ENCODE measurements around the gene GPC6. TPM values are rescaled to one million over a fixed set of nuclear protein-coding genes. Genes with fewer than 3 reads are reported as not detected.

Gene GPC6
- polyA plus RNA-seq, 1 of the 3 experiments (the other 2 are of a cell fraction), result 6.7 TPM

DNA sequence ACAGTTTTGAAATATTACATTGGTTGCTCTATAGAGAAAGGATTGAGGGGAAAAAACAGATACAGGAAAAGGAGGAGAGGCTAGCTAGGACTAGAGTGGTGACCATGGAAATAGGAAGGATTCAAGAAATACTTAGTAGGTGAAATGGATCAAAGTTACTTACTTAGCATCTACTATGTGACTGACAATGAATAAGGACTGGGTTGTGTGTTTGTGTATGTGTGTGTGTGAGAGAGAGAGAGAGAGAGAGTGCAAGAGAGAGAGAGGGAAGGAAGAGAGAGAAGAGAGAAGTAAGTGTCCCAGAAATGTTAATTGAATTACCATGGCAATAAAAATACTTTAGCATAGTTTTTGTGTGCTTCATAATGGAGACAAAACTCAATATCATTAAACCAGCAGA, 7.9 kb downstream of the GPC6 start:
- no peak overlapping the region for H3K4me3 ChIP-seq (ENCODE audit: low read depth in 2 of 2, low read length in 1 of 2)
- H3K27me3 ChIP-seq (ENCODE audit: insufficient read depth), result no peaks in the 10 kb centered on the region
- peaks cover 11% of the 10 kb centered on the region; the same call in 1 of the 2 replicates for H3K9me3 ChIP-seq
- CTCF ChIA-PET, result interaction anchor here (1.9 to 3.0 kb wide), 2 partner anchors 14 to 1047 kb away, joined by 4 to 10 read pairs; no protein-coding TSS in a partner anchor
- POLR2A ChIA-PET, result no interaction called here
- H3K36me3 ChIP-seq (replicated peaks in 1 of 2; ENCODE audit: control insufficient read depth in 1 of 2, insufficient read depth in 2 of 2, low read length in 1 of 2), result no peaks in the 10 kb centered on the region
- H3K4me2 ChIP-seq, result no peak overlapping the region
- H3K79me2 ChIP-seq (ENCODE audit: insufficient read depth), result peaks cover 17% of the 10 kb centered on the region
- no peak overlapping the region for H3K27ac ChIP-seq (ENCODE audit: low read depth in 2 of 2, low read length in 1 of 2)
- no peak for DNase-seq
- H3K9ac ChIP-seq, result no peak overlapping the region
- H3K4me1 ChIP-seq (ENCODE audit: control insufficient read depth in 1 of 2, insufficient read depth in 2 of 2, low read depth in 1 of 2, low read length in 1 of 2), result peaks cover 7 to 27% of the 10 kb centered on the region in 2 experiments; a peak in 3 of 4 replicates
- H3K9me2 ChIP-seq, result no peaks in the 10 kb centered on the region
- H3F3A ChIP-seq (replicated peaks; ENCODE audit: insufficient read depth), result no peaks in the 10 kb centered on the region
- no peaks in the 10 kb centered on the region for H4K20me1 ChIP-seq (ENCODE audit: insufficient read depth)
- TF ChIP-seq RCOR1 (IDR thresholded peaks at IDR 0.05; ENCODE audit: low read length) (no peak), POLR2AphosphoS5 (IDR thresholded peaks at IDR 0.05; ENCODE audit: low read depth, low read length) (no peak), IRF3 (IDR thresholded peaks at IDR 0.05; ENCODE audit: low read depth, low read length) (no peak), RXRA (IDR thresholded peaks at IDR 0.05; ENCODE audit: borderline replicate concordance, low read depth) (no peak)
- no peak overlapping the region for H2AFZ ChIP-seq (ENCODE audit: low read depth)

DNA sequence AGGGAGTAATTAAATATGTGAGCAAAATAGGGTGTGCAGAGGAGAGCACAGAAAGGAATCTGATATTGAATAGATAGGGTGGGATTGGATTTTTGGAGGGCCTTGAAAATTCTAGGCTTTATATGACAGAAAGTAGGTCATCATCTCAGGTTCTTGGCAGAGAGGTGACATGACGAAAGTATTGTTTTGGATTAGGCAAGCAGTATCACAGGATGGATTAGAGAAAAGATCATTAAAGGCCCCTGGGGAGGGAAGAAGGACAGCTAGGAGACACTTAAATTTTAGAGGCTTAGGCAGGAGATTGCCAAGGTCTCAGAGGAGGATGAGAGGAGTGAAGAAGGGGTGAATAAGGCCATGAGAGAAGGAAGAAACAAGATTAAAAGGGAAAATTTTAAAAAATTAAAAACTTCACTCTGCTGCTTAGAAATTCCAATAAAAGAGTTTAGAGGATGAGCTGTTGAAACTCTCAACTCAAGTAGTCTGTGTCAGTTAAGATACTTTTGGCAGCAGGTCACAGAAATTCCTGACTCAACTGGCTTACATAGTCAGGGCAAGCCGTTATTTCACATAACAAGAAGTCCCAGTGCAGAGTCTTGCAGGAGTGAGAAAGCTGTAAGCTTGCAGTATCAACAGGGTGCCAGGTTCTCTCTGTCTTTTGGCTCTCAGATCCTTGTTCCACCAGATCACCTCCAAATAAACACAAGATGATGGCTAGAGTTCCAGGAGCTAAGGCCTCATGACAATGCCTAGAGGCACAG, 8.8 kb downstream of the GPC6 start:
- no peak for TF ChIP-seq RFX5 (IDR thresholded peaks at IDR 0.05; ENCODE audit: low read length)
- Histone ChIP-seq H3K27me3 (ENCODE audit: insufficient read depth) (no peaks in the 10 kb centered on the region), H3K9me2 (no peaks in the 10 kb centered on the region), H3K27ac (ENCODE audit: low read depth in 2 of 2, low read length in 1 of 2) (no peak overlapping the region; a peak in 1 of 4 replicates), H3F3A (replicated peaks; ENCODE audit: insufficient read depth) (no peaks in the 10 kb centered on the region), H3K4me1 (ENCODE audit: control insufficient read depth in 1 of 2, insufficient read depth in 2 of 2, low read depth in 1 of 2, low read length in 1 of 2) (peaks cover 0 to 17% of the 10 kb centered on the region in 2 experiments; a peak in 3 of 4 replicates), H3K4me3 (ENCODE audit: low read depth in 2 of 2, low read length in 1 of 2) (no peak overlapping the region), H3K9me3 (peaks cover 11% of the 10 kb centered on the region; the same call in 1 of the 2 replicates), H3K36me3 (replicated peaks in 1 of 2; ENCODE audit: control insufficient read depth in 1 of 2, insufficient read depth in 2 of 2, low read length in 1 of 2) (no peaks in the 10 kb centered on the region), H3K79me2 (ENCODE audit: insufficient read depth) (peaks cover 14% of the 10 kb centered on the region), H3K9ac (no peak overlapping the region), H4K20me1 (ENCODE audit: insufficient read depth) (no peaks in the 10 kb centered on the region), H2AFZ (ENCODE audit: low read depth) (no peak overlapping the region), H3K4me2 (no peak overlapping the region)
- ChIA-PET POLR2A (no interaction called here), CTCF (interaction anchor here (1.0 to 3.0 kb wide), 5 partner anchors 13 to 1060 kb away, joined by 3 to 10 read pairs (median 4); no protein-coding TSS in a partner anchor)
- DNase-seq, result no peak
- WGBS (ENCODE audit: low lambda C conversion rate), result 84% methylated on average over 2 of the region's 2 CpGs

GRCh38 chr13:93238711-93239110, 12.1 kb downstream of the GPC6 start:
- ChIA-PET POLR2A (no interaction called here), CTCF (interaction anchor here (0.7 to 1.2 kb wide), 2 partner anchors 18 to 333 kb away, joined by 3 read pairs; no protein-coding TSS in a partner anchor)
- 81% methylated on average over 1 of the region's 1 CpG for WGBS (ENCODE audit: low lambda C conversion rate)
- peaks cover 11% of the 10 kb centered on the region; the same call in 1 of the 2 replicates for H3K9me3 ChIP-seq
- H3K4me1 ChIP-seq (ENCODE audit: control insufficient read depth in 1 of 2, insufficient read depth in 2 of 2, low read depth in 1 of 2, low read length in 1 of 2), result peaks cover under 1 to 12% of the 10 kb centered on the region in 2 experiments; a peak in 2 of 4 replicates
- no peaks in the 10 kb centered on the region for H3K27me3 ChIP-seq (ENCODE audit: insufficient read depth)
- peaks cover 7% of the 10 kb centered on the region; the same call in 1 of the 2 replicates for H3K79me2 ChIP-seq (ENCODE audit: insufficient read depth)
- H3K9ac ChIP-seq, result no peak overlapping the region
- DNase-seq, result no peak
- no peaks in the 10 kb centered on the region for H3F3A ChIP-seq (replicated peaks; ENCODE audit: insufficient read depth)
- H2AFZ ChIP-seq (ENCODE audit: low read depth), result no peak overlapping the region
- no peak for TF ChIP-seq CHD2 (IDR thresholded peaks at IDR 0.05; ENCODE audit: low read length, partially characterized antibody)
- no peak for TF ChIP-seq ELF1 (IDR thresholded peaks at IDR 0.05)
- TF ChIP-seq, protein P1, sequence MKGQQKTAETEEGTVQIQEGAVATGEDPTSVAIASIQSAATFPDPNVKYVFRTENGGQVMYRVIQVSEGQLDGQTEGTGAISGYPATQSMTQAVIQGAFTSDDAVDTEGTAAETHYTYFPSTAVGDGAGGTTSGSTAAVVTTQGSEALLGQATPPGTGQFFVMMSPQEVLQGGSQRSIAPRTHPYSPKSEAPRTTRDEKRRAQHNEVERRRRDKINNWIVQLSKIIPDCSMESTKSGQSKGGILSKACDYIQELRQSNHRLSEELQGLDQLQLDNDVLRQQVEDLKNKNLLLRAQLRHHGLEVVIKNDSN (IDR thresholded peaks at IDR 0.05; ENCODE audit: borderline replicate concordance, low read depth), result no peak
- no peak for TF ChIP-seq REST (IDR thresholded peaks at IDR 0.05; ENCODE audit: low read depth, low read length)
- H3K9me2 ChIP-seq, result no peaks in the 10 kb centered on the region
- no peak overlapping the region for H3K4me3 ChIP-seq (ENCODE audit: low read depth in 2 of 2, low read length in 1 of 2)
- H3K27ac ChIP-seq (ENCODE audit: low read depth in 2 of 2, low read length in 1 of 2), result no peak overlapping the region
- no peaks in the 10 kb centered on the region for H4K20me1 ChIP-seq (ENCODE audit: insufficient read depth)
- no peaks in the 10 kb centered on the region for H3K36me3 ChIP-seq (replicated peaks in 1 of 2; ENCODE audit: control insufficient read depth in 1 of 2, insufficient read depth in 2 of 2, low read length in 1 of 2)
- no peak overlapping the region for H3K4me2 ChIP-seq
